Measurements from ENCODE around the gene ATF6. TPM values are rescaled to one million over a fixed set of nuclear protein-coding genes. Genes with fewer than 3 reads are reported as not detected.

The ATF6 gene
- total and polyA plus RNA-seq, 8 donors, result 2.2 to 29.5 (median 16.9) TPM

DNA sequence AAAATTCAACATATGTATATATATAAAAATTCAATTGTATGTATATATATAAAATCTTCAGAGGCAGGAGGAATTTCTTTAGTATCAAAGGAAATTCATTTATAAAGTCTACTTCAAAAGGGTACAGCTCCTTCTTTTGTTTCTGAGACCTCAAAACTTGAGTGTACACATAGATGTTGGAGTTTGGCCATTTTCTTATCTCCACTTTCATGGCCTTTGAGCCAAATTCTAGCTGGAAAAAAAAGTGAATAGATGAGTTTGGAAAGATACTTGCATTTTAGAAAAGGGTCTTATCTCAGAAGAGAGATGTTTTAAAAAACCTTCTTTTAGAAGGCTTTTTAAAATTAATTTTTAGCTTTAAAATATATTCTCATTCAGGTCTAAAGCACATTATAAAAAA is 103.2 kb downstream of the ATF6 start:
- Histone ChIP-seq H3K9me3 (no peaks in the 10 kb centered on the region), H3K4me3 (no peak overlapping the region), H3K4me1 (peaks cover 0 to 4% (median 0%) of the 10 kb centered on the region in 3 donors), H3K27me3 (no peaks in the 10 kb centered on the region), H3K27ac (no peak overlapping the region), H3K36me3 (no peaks in the 10 kb centered on the region)
- TF ChIP-seq CTCF (IDR thresholded peaks at IDR 0.05), result no peak
- DNase-seq (no peak), ATAC-seq (no peak), FAIRE-seq (no peak)
- intact Hi-C loops (cut with DNase I), result no loop called here

DNA sequence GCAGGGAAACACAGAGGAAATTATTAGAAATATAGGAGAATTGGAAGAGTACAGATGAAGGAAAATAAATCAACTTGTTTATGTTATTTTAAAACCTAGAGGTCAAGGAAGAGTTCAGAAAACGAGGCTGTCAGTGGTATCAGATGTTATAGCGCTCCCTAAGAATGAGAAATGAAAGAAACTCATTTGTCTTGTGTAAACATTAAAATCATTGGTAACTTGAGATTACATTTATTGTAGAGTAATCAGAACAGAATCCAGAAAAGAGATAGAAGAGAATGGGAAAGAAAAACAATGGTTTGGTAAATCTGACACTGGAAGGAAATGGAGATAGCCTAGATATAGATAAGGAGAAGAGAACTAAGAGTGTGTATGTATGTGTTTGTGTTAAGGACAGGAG is 106.4 kb downstream of the ATF6 start:
- ATAC-seq (no peak), FAIRE-seq (no peak), DNase-seq (no peak)
- peaks cover 0 to 4% (median 0%) of the 10 kb centered on the region in 3 donors for H3K4me1 ChIP-seq
- WGBS, 2 donors, result 63 to 65% methylated on average over 2 of the region's 2 CpGs
- TF ChIP-seq CTCF (IDR thresholded peaks at IDR 0.05), result no peak
- intact Hi-C loops (cut with DNase I), result no loop called here
- H3K27ac ChIP-seq, result no peak overlapping the region
- H3K9me3 ChIP-seq, result no peaks in the 10 kb centered on the region
- H3K36me3 ChIP-seq, result no peaks in the 10 kb centered on the region
- no peaks in the 10 kb centered on the region for H3K27me3 ChIP-seq
- no peak overlapping the region for H3K4me3 ChIP-seq

- Histone ChIP-seq H3K4me1 (peaks cover 0 to 11% (median under 1%) of the 10 kb centered on the region in 3 donors), H3K27ac (no peak overlapping the region), H3K36me3 (no peaks in the 10 kb centered on the region), H3K9me3 (no peaks in the 10 kb centered on the region), H3K4me3 (no peak overlapping the region), H3K27me3 (no peaks in the 10 kb centered on the region)
- no peak for FAIRE-seq
- no peak for DNase-seq
- ATAC-seq, result no peak
- intact Hi-C loops (cut with DNase I), result no loop called here
- 86 to 94% methylated on average over 1 of the region's 1 CpG for WGBS, 2 donors
- no peak for TF ChIP-seq CTCF (IDR thresholded peaks at IDR 0.05)
These were observed 113.1 kb downstream of the ATF6 start for GRCh38 chr1:161879261-161879660.

DNA sequence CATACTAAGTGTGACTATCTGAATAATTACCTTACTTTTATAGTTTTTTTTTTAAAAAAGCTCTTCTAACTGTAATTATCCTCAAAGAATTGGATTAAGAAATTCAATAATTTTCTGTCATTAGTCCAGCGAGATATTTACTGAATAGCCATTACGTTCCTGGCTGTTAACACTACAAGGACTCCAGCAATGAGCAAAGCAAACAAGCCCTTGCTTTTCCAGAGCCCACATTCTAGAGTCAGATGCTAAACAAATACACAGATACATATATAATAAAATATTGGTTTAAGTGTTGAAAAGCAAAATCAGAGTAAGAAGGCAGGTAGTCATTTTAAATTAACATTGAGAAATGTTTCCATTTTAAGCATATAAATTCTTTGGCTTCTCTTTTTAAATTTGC is 118.4 kb downstream of the ATF6 start:
- Histone ChIP-seq H3K27ac (no peak overlapping the region), H3K36me3 (no peaks in the 10 kb centered on the region), H3K27me3 (no peaks in the 10 kb centered on the region), H3K4me3 (no peak overlapping the region), H3K9me3 (no peaks in the 10 kb centered on the region), H3K4me1 (peaks cover 0 to 21% (median 4%) of the 10 kb centered on the region in 3 donors)
- FAIRE-seq, result peak; percentile 20
- no peak for DNase-seq
- intact Hi-C loops (cut with DNase I), result no loop called here
- WGBS, 2 donors, result 16 to 27% methylated on average over 2 of the region's 2 CpGs
- ATAC-seq, result peak; percentile 56 to 57 (median 56)
- no peak for TF ChIP-seq CTCF (IDR thresholded peaks at IDR 0.05)

- 87 to 91% methylated on average over 1 of the region's 1 CpG for WGBS, 2 donors
These were observed 118.9 kb downstream of the ATF6 start for GRCh38 chr1:161885003-161885402.

More at GRCh38 chr1:161885003-161885402, 118.9 kb downstream of the ATF6 start:
- intact Hi-C loops (cut with DNase I), result no loop called here
- Histone ChIP-seq H3K9me3 (no peaks in the 10 kb centered on the region), H3K27ac (no peak overlapping the region), H3K4me1 (peaks cover 0 to 21% (median 4%) of the 10 kb centered on the region in 3 donors), H3K4me3 (no peak overlapping the region), H3K27me3 (no peaks in the 10 kb centered on the region), H3K36me3 (no peaks in the 10 kb centered on the region)
- DNase-seq, result no peak
- peak; percentile 53 for FAIRE-seq
- peak; percentile 31 to 67 (median 52) for ATAC-seq
- TF ChIP-seq CTCF (IDR thresholded peaks at IDR 0.05), result no peak
